Peyer's patch (tissue), 4 donors: ENCODE data around the gene NPBWR2.

Experiments used
- CTCF ChIP-seq, 6 experiments: fragments of 450-650 bp in 4 of 6; fragments of 200-600 bp in 2 of 6; sonication (generic) in 1 of 6; IDR thresholded peaks; one replicate each; pipeline ENCODE4 v1.5.1; 2017 to 2019; ENCODE audit warnings: antibody characterized with exemption in 6 of 6, mild to moderate bottlenecking in 3 of 6, moderate library complexity in 1 of 6
- POLR2A ChIP-seq, 2 donors: fragments of 450-650 bp; IDR thresholded peaks; one replicate each; pipeline ENCODE4 v1.5.1; 2017; ENCODE audit warnings: antibody characterized with exemption in 2 of 2, mild to moderate bottlenecking in 2 of 2, moderate library complexity in 2 of 2

GRCh38 chr20:64145458-64146300 lies 38.3 kb upstream of the NPBWR2 start:
- no peak for TF ChIP-seq POLR2A (IDR thresholded peaks at IDR 0.05)
- TF ChIP-seq CTCF (IDR thresholded peaks at IDR 0.05), result no peak
